Measurements from ENCODE around the gene HDHD3.

HDHD3 gene

DNA sequence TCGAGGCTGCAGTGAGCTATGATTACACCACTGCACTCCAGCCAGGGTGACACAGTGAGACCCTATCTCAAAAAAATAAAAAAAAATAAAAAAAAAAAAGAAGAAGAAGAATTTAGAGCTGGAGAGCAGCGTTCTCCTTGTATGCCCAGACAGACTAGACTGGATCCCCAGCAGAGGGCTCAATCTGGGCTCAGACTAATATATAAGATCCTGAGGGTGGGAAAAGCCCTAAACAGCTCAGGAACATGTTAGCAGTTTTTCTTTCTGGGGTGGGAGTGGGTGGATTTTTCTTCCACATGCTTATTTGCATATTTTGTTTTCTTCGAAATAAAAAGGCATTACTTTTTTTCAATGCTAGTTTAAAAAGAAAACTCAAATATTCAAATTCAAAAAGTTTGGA, 28.3 kb downstream of the HDHD3 start:
- Histone ChIP-seq H3K9me3 (ENCODE audit: control insufficient read depth, low read length) (no peaks in the 10 kb centered on the region), H3K36me3 (ENCODE audit: control insufficient read depth, insufficient read depth, low read length) (no peaks in the 10 kb centered on the region), H3K27me3 (ENCODE audit: control insufficient read depth, insufficient read depth, low read length) (no peaks in the 10 kb centered on the region), H3K79me2 (peaks cover 14% of the 10 kb centered on the region), H3K9ac (no peak overlapping the region), H2AFZ (no peak overlapping the region), H3K27ac (no peak overlapping the region), H3K4me2 (ENCODE audit: low read length) (no peak overlapping the region), H3K4me3 (ENCODE audit: low read depth, low read length) (no peak overlapping the region), H3K4me1 (peaks cover 13% of the 10 kb centered on the region)
- TF ChIP-seq, protein P1, sequence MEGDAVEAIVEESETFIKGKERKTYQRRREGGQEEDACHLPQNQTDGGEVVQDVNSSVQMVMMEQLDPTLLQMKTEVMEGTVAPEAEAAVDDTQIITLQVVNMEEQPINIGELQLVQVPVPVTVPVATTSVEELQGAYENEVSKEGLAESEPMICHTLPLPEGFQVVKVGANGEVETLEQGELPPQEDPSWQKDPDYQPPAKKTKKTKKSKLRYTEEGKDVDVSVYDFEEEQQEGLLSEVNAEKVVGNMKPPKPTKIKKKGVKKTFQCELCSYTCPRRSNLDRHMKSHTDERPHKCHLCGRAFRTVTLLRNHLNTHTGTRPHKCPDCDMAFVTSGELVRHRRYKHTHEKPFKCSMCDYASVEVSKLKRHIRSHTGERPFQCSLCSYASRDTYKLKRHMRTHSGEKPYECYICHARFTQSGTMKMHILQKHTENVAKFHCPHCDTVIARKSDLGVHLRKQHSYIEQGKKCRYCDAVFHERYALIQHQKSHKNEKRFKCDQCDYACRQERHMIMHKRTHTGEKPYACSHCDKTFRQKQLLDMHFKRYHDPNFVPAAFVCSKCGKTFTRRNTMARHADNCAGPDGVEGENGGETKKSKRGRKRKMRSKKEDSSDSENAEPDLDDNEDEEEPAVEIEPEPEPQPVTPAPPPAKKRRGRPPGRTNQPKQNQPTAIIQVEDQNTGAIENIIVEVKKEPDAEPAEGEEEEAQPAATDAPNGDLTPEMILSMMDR (IDR thresholded peaks at IDR 0.05), result no peak

DNA sequence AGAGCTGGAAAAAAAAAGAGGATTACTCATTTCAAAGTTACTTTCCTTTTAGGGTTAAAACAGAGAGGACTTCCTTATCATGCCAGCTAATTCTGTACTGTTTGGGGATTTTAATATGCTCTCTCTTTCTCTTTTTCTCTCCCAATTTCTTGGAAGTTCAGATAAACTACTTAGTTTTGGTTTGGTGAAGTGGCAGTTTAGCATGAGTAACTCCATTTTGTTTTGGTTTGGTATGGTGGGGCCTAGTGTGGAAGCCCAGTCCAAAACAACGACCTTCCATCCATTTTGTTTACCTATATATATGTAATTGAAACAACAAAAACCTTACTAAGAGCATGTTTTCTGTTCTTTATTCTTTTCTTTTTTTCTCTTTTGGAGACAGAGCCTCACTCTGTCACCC, 31.1 kb downstream of the HDHD3 start:
- peaks cover 20% of the 10 kb centered on the region for H3K4me1 ChIP-seq
- H3K9ac ChIP-seq, result no peak overlapping the region
- peak overlapping the region; percentile 59 for H3K27ac ChIP-seq
- H3K4me2 ChIP-seq (ENCODE audit: low read length), result no peak overlapping the region
- H3K36me3 ChIP-seq (ENCODE audit: control insufficient read depth, insufficient read depth, low read length), result no peaks in the 10 kb centered on the region
- no peak overlapping the region for H2AFZ ChIP-seq
- no peaks in the 10 kb centered on the region for H3K9me3 ChIP-seq (ENCODE audit: control insufficient read depth, low read length)
- TF ChIP-seq, protein P1 (IDR thresholded peaks at IDR 0.05), result no peak
- no peaks in the 10 kb centered on the region for H3K27me3 ChIP-seq (ENCODE audit: control insufficient read depth, insufficient read depth, low read length)
- no peak overlapping the region for H3K4me3 ChIP-seq (ENCODE audit: low read depth, low read length)
- H3K79me2 ChIP-seq, result peaks cover 2% of the 10 kb centered on the region

DNA sequence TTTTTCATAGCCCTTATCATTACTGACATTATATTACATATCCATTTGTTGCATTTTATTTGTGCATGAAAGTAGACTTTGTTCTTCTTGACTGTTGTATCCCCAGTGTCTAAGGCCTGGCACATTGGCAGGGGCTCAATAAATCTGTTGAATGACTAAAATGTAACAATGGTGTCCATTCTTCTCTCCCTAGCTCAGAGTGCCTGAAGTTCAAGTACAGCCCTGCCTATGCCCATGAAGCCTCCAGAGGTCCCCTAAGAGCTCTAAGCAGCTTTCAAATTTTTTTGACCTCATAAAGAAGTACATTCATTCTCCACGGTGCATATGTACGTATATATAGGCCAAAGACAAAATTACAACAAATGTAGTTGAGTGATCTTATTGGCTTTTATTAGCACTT, 31.6 kb downstream of the HDHD3 start:
- H3K36me3 ChIP-seq (ENCODE audit: control insufficient read depth, insufficient read depth, low read length), result no peaks in the 10 kb centered on the region
- no peak overlapping the region for H3K4me3 ChIP-seq (ENCODE audit: low read depth, low read length)
- no peak overlapping the region for H2AFZ ChIP-seq
- no peak overlapping the region for H3K27ac ChIP-seq
- TF ChIP-seq, protein P1 (IDR thresholded peaks at IDR 0.05), result no peak
- H3K79me2 ChIP-seq, result peaks cover 2% of the 10 kb centered on the region
- no peaks in the 10 kb centered on the region for H3K27me3 ChIP-seq (ENCODE audit: control insufficient read depth, insufficient read depth, low read length)
- H3K4me1 ChIP-seq, result peaks cover 22% of the 10 kb centered on the region
- H3K4me2 ChIP-seq (ENCODE audit: low read length), result no peak overlapping the region
- no peaks in the 10 kb centered on the region for H3K9me3 ChIP-seq (ENCODE audit: control insufficient read depth, low read length)
- H3K9ac ChIP-seq, result no peak overlapping the region

DNA sequence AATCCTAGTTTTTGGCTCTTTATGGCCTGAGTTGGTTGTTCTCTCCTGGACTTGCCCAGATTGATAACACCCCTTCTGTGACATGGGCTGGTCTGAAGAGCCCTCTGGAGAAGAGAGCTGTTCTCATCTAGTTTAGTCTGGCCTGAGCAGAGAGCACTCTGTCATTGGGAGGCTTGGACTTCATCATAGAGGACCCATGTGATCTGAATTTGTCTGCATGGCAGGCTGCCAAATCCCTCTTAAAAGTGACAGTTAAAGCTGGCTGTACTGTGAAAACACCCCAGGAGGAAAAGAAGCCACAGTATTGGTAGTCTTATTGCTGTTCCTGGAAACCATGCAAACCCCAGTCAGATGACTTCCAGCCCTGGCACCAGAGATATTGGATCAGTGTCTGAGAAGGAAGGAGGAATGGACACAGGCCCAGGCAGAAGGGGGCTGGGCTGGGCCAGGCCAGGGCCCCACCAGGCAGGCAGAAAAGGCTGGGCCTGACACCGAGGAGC, 33.0 kb downstream of the HDHD3 start:
- Histone ChIP-seq H3K79me2 (no peaks in the 10 kb centered on the region), H3K4me2 (ENCODE audit: low read length) (no peak overlapping the region), H3K27ac (peak overlapping the region; percentile 84), H3K4me1 (peaks cover 22% of the 10 kb centered on the region), H3K9ac (no peak overlapping the region), H3K36me3 (ENCODE audit: control insufficient read depth, insufficient read depth, low read length) (no peaks in the 10 kb centered on the region), H3K4me3 (ENCODE audit: low read depth, low read length) (no peak overlapping the region), H3K27me3 (ENCODE audit: control insufficient read depth, insufficient read depth, low read length) (no peaks in the 10 kb centered on the region), H3K9me3 (ENCODE audit: control insufficient read depth, low read length) (no peaks in the 10 kb centered on the region), H2AFZ (peak overlapping the region; percentile 60)
- TF ChIP-seq, protein P1 (IDR thresholded peaks at IDR 0.05), result no peak

DNA sequence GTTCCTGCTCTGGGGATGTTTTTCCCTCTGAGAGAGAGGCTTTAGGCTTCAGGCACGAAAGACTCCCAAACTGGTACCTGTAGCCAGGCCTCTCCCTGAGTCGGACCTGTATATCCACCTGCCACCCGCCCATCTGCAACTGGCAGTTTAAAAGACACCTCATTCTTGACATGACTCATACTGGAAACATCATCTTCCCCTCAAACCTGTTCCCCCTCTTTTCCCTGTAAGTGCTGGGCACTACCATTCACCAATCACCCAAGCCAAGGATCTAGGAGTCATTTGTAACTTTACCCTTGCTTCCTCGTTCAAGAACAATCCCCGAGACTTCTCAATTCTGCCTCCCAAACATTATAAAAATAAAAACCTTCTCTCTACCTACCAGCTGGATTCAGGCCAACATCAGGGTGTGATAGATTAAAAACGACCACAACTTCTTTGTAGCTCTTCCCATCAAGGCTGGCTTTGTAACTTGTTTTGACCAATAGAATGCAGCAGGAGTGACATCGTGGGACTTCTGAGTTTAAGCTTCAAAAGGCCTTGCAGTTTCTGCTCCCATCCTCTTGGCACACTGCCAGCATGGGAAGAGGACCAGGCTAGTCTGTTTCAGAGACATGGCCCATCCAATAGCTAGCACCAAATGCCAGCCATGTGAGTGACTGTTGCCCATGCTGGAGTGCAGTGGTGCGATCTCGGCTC, 34.9 kb downstream of the HDHD3 start:
- Histone ChIP-seq H3K36me3 (ENCODE audit: control insufficient read depth, insufficient read depth, low read length) (no peaks in the 10 kb centered on the region), H3K9me3 (ENCODE audit: control insufficient read depth, low read length) (no peaks in the 10 kb centered on the region), H3K9ac (no peak overlapping the region), H3K27me3 (ENCODE audit: control insufficient read depth, insufficient read depth, low read length) (no peaks in the 10 kb centered on the region), H2AFZ (peak overlapping the region; percentile 42), H3K27ac (peak overlapping the region; percentile 69), H3K4me3 (ENCODE audit: low read depth, low read length) (no peak overlapping the region), H3K4me1 (peaks cover 17% of the 10 kb centered on the region), H3K79me2 (no peaks in the 10 kb centered on the region), H3K4me2 (ENCODE audit: low read length) (no peak overlapping the region)
- TF ChIP-seq, protein P1 (IDR thresholded peaks at IDR 0.05), result no peak
